Right atrium auricular region (tissue), 2 donors: Measurements from ENCODE around the gene NCSTN. TPM values are rescaled to one million over a fixed set of nuclear protein-coding genes. Genes with fewer than 3 reads are reported as not detected.
A peak's percentile ranks its signal among the peaks of the same experiment; 100 is the strongest.

ENCODE experiments used
- DNase-seq: peaks from one replicate; pipeline ENCODE4 v3.0.0-alpha.2; 2019; ENCODE audit warnings: low spot score
- H3K27ac ChIP-seq, 2 donors: fragments of 200-600 bp; sonication (generic); 1 replicate in 1 of 2; 2 replicates in 1 of 2; pipeline ENCODE4 v1.5.1; 2016 to 2019
- H3K27me3 ChIP-seq, 2 donors: fragments of 200-600 bp; sonication (generic); one replicate each; pipeline versions ENCODE4 v1.5.1 to v1.6.0; 2017 to 2019
- H3K36me3 ChIP-seq: fragments of 200-600 bp; sonication (generic); one replicate; pipeline ENCODE4 v1.5.1; 2016
- H3K4me1 ChIP-seq, 2 donors: fragments of 200-600 bp; sonication (generic); one replicate each; pipeline versions ENCODE4 v1.5.1 to v1.6.0; 2017 to 2019
- H3K4me3 ChIP-seq, 2 donors: fragments of 200-600 bp; sonication (generic); 1 replicate in 1 of 2; 2 replicates in 1 of 2; pipeline ENCODE4 v1.5.1; 2017 to 2019; ENCODE audit warnings: mild to moderate bottlenecking in 1 of 2, moderate library complexity in 1 of 2
- H3K9me3 ChIP-seq, 2 donors: fragments of 200-600 bp; sonication (generic); one replicate each; pipeline ENCODE4 v1.5.1; 2019
- total RNA-seq, 2 donors: library from RNA; depleted of rRNA; stranded (reverse); fragments of >200 nt; gene quantifications; one replicate each; pipeline ENCODE4 v1.1.0, GENCODE V29; 2016
- TF ChIP-seq, protein P1 (sequence below), 2 donors: fragments of 200-600 bp; sonication (generic); IDR thresholded peaks; one replicate each; pipeline ENCODE4 v1.5.1; 2019; ENCODE audit warnings: antibody characterized with exemption in 2 of 2

NCSTN gene
- total RNA-seq, 2 donors from 2014 or later: 63.4 to 71.3 TPM

DNA sequence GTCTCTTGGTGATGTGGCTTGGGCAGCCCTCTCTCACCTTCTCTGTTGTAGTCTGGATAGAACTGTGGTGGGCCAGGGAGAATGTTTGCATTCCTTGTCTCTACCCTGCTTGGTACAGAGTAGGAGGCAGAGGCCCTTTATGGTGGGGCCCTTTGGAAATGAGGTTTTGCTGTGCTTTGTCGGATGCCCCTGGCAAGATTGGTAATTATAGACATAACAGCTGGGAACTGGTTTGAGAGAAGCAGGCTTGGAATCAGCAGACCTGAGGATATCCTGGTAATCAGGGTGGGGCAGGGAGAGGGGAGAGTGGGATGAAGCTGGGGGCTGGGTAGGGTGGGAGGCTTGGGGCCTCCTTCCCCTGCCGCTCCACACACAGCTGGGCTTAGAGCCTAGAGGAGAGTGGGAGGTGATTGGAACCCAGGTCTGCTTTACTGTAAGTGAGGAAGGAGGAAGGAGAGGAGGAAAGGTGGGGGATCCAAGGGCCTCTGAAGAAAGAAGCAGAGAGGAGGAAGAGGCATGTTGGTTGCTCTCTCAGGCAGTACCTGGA is 62.2 kb downstream of the NCSTN start:
- Histone ChIP-seq H3K27me3 (no peaks in the 10 kb centered on the region), H3K4me1 (peaks cover 0 to 31% of the 10 kb centered on the region in 2 donors)
- TF ChIP-seq, protein P1, sequence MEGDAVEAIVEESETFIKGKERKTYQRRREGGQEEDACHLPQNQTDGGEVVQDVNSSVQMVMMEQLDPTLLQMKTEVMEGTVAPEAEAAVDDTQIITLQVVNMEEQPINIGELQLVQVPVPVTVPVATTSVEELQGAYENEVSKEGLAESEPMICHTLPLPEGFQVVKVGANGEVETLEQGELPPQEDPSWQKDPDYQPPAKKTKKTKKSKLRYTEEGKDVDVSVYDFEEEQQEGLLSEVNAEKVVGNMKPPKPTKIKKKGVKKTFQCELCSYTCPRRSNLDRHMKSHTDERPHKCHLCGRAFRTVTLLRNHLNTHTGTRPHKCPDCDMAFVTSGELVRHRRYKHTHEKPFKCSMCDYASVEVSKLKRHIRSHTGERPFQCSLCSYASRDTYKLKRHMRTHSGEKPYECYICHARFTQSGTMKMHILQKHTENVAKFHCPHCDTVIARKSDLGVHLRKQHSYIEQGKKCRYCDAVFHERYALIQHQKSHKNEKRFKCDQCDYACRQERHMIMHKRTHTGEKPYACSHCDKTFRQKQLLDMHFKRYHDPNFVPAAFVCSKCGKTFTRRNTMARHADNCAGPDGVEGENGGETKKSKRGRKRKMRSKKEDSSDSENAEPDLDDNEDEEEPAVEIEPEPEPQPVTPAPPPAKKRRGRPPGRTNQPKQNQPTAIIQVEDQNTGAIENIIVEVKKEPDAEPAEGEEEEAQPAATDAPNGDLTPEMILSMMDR (IDR thresholded peaks at IDR 0.05): no peak

DNA sequence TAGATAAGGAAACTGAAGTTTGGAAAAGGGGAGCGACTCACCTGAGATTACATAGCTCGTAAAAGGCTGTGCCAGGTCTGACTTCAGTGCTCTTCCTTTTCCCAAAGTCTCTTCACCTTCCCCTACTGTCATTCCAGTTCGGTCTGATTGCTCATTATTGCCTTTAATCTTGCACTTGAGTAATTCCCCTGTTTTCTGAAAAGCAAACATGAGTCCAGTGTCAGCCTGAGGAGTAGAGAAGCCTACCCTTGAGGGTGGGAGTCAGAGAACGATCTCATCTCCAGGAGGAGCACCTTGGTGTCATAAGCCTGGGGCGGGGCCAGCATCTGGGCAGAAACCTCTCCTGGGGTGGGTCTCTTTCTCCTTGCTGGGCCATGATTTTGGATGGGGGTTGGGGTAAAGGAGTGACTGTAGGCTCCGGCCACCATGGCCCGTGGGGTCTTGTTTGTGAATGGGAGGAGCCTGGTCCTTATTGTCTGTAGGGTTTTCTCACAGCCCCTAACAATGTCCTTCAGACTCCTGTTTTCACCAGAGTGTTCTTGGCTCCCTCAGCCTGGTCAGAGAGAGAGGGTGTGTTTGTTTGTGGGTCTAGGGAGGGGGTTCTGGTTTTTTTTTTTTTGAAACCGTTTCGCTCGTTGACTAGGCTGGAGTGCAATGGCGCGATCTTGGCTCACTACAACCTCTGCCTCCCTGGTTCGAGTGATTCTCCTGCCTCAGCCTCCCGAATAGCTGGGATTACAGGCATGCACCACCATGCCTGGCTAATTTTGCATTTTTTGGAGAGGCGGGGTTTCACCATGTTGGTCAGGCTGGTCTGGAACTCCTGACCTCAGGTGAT is 63.2 kb downstream of the NCSTN start:
- peak; percentile 42 for DNase-seq
- no peak overlapping the region for H3K27ac ChIP-seq
- H3K4me1 ChIP-seq: peaks cover 0 to 33% of the 10 kb centered on the region in 2 donors
- no peaks in the 10 kb centered on the region for H3K36me3 ChIP-seq
- H3K9me3 ChIP-seq: no peaks in the 10 kb centered on the region
- TF ChIP-seq, protein P1 (IDR thresholded peaks at IDR 0.05): no peak
- no peaks in the 10 kb centered on the region for H3K27me3 ChIP-seq
- no peak overlapping the region for H3K4me3 ChIP-seq

More for the DNA sequence above, 62.2 kb downstream of the NCSTN start:
- Histone ChIP-seq H3K27ac (no peak overlapping the region), H3K9me3 (no peaks in the 10 kb centered on the region), H3K4me3 (no peak overlapping the region), H3K36me3 (no peaks in the 10 kb centered on the region)
- no peak for DNase-seq

DNA sequence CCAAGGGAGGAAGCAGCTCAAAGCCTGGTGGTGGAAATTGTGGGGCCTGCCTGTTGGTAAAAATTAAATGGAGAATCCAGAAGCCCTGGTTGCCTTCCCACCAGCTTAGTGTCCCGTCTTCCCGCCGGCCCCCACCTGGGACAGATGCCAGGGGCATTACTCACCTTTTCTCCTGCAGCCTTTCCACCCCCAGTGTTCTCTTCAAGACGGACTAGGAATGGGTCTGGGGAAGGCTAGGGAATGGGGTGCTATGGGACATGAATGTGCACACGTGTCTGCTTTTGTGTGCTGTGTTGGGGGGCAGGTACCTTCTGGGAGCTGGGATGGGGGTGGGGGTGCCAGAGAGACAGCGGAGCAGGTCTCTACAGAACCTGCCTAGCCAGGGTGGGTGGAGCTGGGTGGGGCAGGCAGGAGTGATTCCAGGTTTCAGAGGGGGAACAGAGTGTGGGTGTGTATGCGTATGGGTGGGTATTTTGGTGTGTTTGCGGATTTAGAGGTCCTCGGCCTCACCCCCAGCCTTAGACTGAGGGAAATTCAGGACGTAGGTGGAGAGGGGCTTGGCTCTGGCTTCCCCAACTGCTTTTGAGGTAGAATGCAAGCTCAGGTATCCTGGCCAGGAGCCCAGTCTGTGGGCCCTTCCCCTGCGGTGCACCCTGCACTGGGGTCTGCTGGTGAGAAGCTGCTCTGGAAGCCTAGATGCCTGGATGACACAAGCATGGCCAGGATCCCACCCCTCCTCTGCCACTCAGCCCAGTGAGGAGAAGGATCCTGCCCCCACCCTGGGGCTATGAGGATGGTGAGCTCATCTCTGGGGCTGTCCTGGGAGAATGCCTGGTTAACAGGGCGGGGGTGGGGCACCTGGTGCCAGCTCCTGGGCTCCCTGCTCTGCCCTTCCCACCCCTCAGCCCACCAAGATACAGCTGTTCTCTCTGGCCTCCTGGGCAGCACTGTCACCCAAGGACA is 64.9 kb downstream of the NCSTN start:
- H3K9me3 ChIP-seq: no peaks in the 10 kb centered on the region
- TF ChIP-seq, protein P1 (IDR thresholded peaks at IDR 0.05): no peak
- no peak overlapping the region for H3K27ac ChIP-seq
- no peaks in the 10 kb centered on the region for H3K36me3 ChIP-seq
- H3K4me3 ChIP-seq: no peak overlapping the region
- H3K27me3 ChIP-seq: no peaks in the 10 kb centered on the region
- DNase-seq: peak; percentile 13
- H3K4me1 ChIP-seq: peaks cover 0 to 19% of the 10 kb centered on the region in 2 donors

Other genes starting within 250 kb of the NCSTN start
- 10 to 100 TPM; 20.1 to 20.8 TPM for gene IGSF8, start 244.8 kb upstream of the NCSTN start, total RNA-seq
- gene ATP1A2, start 227.6 kb upstream of the NCSTN start, total RNA-seq: 100 to 1,000 TPM; 146 to 228 TPM
- gene ATP1A4, start 191.8 kb upstream of the NCSTN start, total RNA-seq: not detected
- gene CASQ1, start 152.8 kb upstream of the NCSTN start, total RNA-seq: 10 to 100 TPM; 10.1 to 32.3 TPM
- 100 to 1,000 TPM in 1 of 2 donors, 10 to 100 TPM in 1; 69.2 to 144 TPM for gene PEA15, start 138.0 kb upstream of the NCSTN start, total RNA-seq
- gene DCAF8, start 80.8 kb upstream of the NCSTN start, total RNA-seq: 100 to 1,000 TPM; 103 to 121 TPM
- gene PEX19, start 58.2 kb upstream of the NCSTN start, total RNA-seq: 10 to 100 TPM; 54.5 to 72.4 TPM
- 100 to 1,000 TPM in 1 of 2 donors, 10 to 100 TPM in 1; 96.1 to 134 TPM for gene COPA, start 133 bp upstream of the NCSTN start, total RNA-seq
- gene NHLH1, start 23.7 kb downstream of the NCSTN start, total RNA-seq: not detected
- gene VANGL2, start 57.2 kb downstream of the NCSTN start, total RNA-seq: 1 to 10 TPM; 3.4 to 8.1 TPM
- gene SLAMF6, start 179.9 kb downstream of the NCSTN start, total RNA-seq: 1 to 10 TPM in 1 of 2 donors, under 1 TPM in 1; 0.19 to 1.3 TPM
- gene CD84, start 236.1 kb downstream of the NCSTN start, total RNA-seq: 1 to 10 TPM; 2.5 to 3.1 TPM